Cardiac muscle cell (in vitro differentiated cells and primary cell): ENCODE data around the gene UGGT2. TPM values are rescaled to one million over a fixed set of nuclear protein-coding genes. Genes with fewer than 3 reads are reported as not detected.

Experiments
- DNase-seq, 2 donors: peaks; one replicate each; pipeline versions ENCODE4 v3.0.0 to v3.0.0-alpha.2; 2010 to 2017; ENCODE audit warnings: low read depth in 1 of 2, low spot score in 1 of 2
- H3K27ac ChIP-seq: fragments of 200-600 bp; sonication (generic); 2 replicates; pipeline ENCODE4 v1.5.1; 2016
- H3K27me3 ChIP-seq: fragments of 200-600 bp; sonication (generic); 2 replicates; pipeline ENCODE4 v1.6.0; 2016; ENCODE audit warnings: control low read depth
- H3K36me3 ChIP-seq: fragments of 200-600 bp; sonication (generic); 2 replicates; pipeline ENCODE4 v1.5.1; 2016; ENCODE audit warnings: control low read depth
- H3K4me1 ChIP-seq: fragments of 200-600 bp; sonication (generic); 2 replicates; pipeline ENCODE4 v1.8.1; 2017; ENCODE audit warnings: low read depth, mild to moderate bottlenecking, mixed run types
- H3K4me3 ChIP-seq: fragments of 200-600 bp; sonication (generic); 2 replicates; pipeline ENCODE4 v1.5.1; 2016; ENCODE audit warnings: mild to moderate bottlenecking
- H3K9me3 ChIP-seq: fragments of 200-600 bp; sonication (generic); 2 replicates; pipeline ENCODE4 v1.5.1; 2017; ENCODE audit warnings: low read depth, mild to moderate bottlenecking, control low read depth
- CTCF ChIP-seq: IDR thresholded peaks from 2 replicates; pipeline ENCODE4 v1.5.1; 2012; ENCODE audit warnings: low read depth, mild to moderate bottlenecking, low read length
- polyA plus RNA-seq: library from polyadenylated mRNA; unstranded; fragments of >200 nt; fragmentation: Nextera tagmentation; extraction: Ambion mirVana; gene quantifications from 2 replicates; pipeline ENCODE4 v1.2.1, GENCODE V29; 2016
- total RNA-seq: library from RNA; depleted of rRNA; stranded (reverse); fragments of >200 nt; gene quantifications from 2 replicates; pipeline ENCODE4 v1.2.3, GENCODE V29; 2016

Gene UGGT2
- total and polyA plus RNA-seq, 2 experiments from 2014 or later = 23.3 to 43.6 TPM

GRCh38 chr13:95801825-95802224, 251.4 kb downstream of the UGGT2 start:
- no peak for TF ChIP-seq CTCF
- DNase-seq = no peak
- Histone ChIP-seq H3K4me3 (no peak overlapping the region), H3K27ac (no peak overlapping the region), H3K36me3 (peaks cover 3% of the 10 kb centered on the region), H3K27me3 (no peaks in the 10 kb centered on the region), H3K4me1 (no peaks in the 10 kb centered on the region), H3K9me3 (no peaks in the 10 kb centered on the region)

DNA sequence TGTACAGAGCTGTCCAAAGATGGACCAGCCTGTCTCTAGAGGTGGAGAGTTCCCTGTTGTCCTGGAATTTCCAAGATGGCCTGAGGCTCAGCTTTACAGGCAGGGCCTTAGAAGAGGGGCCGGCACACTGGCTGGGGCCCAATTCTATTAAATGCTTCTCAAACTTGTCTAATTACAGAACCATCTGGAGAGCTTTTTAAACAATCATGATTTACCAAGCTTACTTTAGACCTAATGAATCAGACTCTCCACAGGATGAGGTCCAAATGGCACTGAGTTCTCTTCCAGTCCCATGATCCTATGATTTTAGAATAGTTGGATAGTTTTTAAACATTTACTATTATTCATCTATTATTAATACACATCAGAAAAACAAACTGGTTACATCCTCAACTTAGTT, 252.8 kb downstream of the UGGT2 start:
- Histone ChIP-seq H3K4me3 (no peak overlapping the region), H3K9me3 (no peaks in the 10 kb centered on the region), H3K27me3 (no peaks in the 10 kb centered on the region), H3K4me1 (no peaks in the 10 kb centered on the region), H3K27ac (no peak overlapping the region), H3K36me3 (peaks cover 3% of the 10 kb centered on the region)
- TF ChIP-seq CTCF = no peak
- no peak for DNase-seq

DNA sequence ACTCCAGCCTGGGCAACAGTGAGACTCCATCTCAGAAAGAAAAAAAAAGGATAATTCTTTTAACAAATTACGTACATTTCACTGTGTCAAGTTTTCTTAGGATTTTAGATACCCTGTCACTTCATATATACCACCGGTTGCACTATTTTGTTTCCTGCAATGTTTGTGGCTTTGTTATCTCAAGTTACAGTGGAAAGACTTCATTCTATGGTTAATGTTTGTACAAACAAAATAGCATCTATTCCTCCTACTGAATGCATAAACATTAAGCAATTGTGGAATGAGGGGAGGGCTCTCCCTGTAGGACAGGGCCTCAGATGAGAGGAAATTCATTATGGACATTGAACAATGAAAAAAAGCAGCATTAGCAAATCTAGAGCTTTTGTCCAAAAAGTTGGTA, 256.2 kb downstream of the UGGT2 start:
- no peak overlapping the region for H3K27ac ChIP-seq
- peaks cover 3% of the 10 kb centered on the region for H3K4me1 ChIP-seq
- peak in 1 of 2 donors; percentile 7 for DNase-seq
- H3K4me3 ChIP-seq = no peak overlapping the region
- no peaks in the 10 kb centered on the region for H3K9me3 ChIP-seq
- no peak for TF ChIP-seq CTCF
- H3K36me3 ChIP-seq = peaks cover 11% of the 10 kb centered on the region
- no peaks in the 10 kb centered on the region for H3K27me3 ChIP-seq

- Histone ChIP-seq H3K4me1 (peaks cover 8% of the 10 kb centered on the region), H3K27me3 (no peaks in the 10 kb centered on the region), H3K9me3 (no peaks in the 10 kb centered on the region), H3K27ac (no peak overlapping the region), H3K4me3 (no peak overlapping the region), H3K36me3 (peaks cover 8% of the 10 kb centered on the region)
- no peak for TF ChIP-seq CTCF
- no peak for DNase-seq
Observed at GRCh38 chr13:95793781-95794180, 259.4 kb downstream of the UGGT2 start.

GRCh38 chr13:95793018-95793555, 260.1 kb downstream of the UGGT2 start:
- Histone ChIP-seq H3K36me3 (peaks cover 8% of the 10 kb centered on the region), H3K27me3 (no peaks in the 10 kb centered on the region), H3K4me1 (peaks cover 8% of the 10 kb centered on the region), H3K27ac (peak overlapping the region; percentile 39), H3K9me3 (no peaks in the 10 kb centered on the region), H3K4me3 (no peak overlapping the region)
- peak in 1 of 2 donors; percentile 11 for DNase-seq
- TF ChIP-seq CTCF = no peak
